Osteocyte (in vitro differentiated cells): ENCODE results near the gene CSH2. TPM values are rescaled to one million over a fixed set of nuclear protein-coding genes. Genes with fewer than 3 reads are reported as not detected.
"Not testable (repeated sequence)": the region's sequence is repeated elsewhere in the genome, so short reads cannot be mapped to it uniquely, and the experiment has no call there.

Source experiments
- DNase-seq: peaks from one replicate; pipeline ENCODE4 v3.0.0; 2021; ENCODE audit warnings: mixed read lengths; ENCODE audit not compliant: unreplicated experiment; ENCODE audit errors: extremely low spot score
- H3K27ac Mint-ChIP-seq: one replicate; pipeline ENCODE4 v1.8.0; 2021; ENCODE audit warnings: mild to moderate bottlenecking, mixed read lengths; ENCODE audit not compliant: unreplicated experiment
- H3K27me3 Mint-ChIP-seq: one replicate; pipeline ENCODE4 v1.8.0; 2021; ENCODE audit warnings: mixed read lengths; ENCODE audit not compliant: unreplicated experiment
- H3K36me3 Mint-ChIP-seq: one replicate; pipeline ENCODE4 v1.8.0; 2021; ENCODE audit warnings: mixed read lengths; ENCODE audit not compliant: unreplicated experiment
- H3K4me1 Mint-ChIP-seq: one replicate; pipeline ENCODE4 v1.8.0; 2021; ENCODE audit warnings: mixed read lengths; ENCODE audit not compliant: unreplicated experiment
- H3K4me3 Mint-ChIP-seq: one replicate; pipeline ENCODE4 v1.8.0; 2021; ENCODE audit warnings: mild to moderate bottlenecking, moderate library complexity, mixed read lengths; ENCODE audit not compliant: unreplicated experiment
- H3K9me3 Mint-ChIP-seq: one replicate; pipeline ENCODE4 v1.8.0; 2021; ENCODE audit warnings: mixed read lengths; ENCODE audit not compliant: unreplicated experiment
- total RNA-seq: library from RNA; stranded (reverse); gene quantifications from 2 replicates; pipeline ENCODE4 v1.2.1, GENCODE V29; 2021
- TF ChIP-seq, protein P1 (sequence below): fragments of 200-600 bp; sonication (generic); IDR thresholded peaks from 2 replicates; pipeline ENCODE4 v1.5.0; 2021; ENCODE audit warnings: antibody characterized with exemption, mild to moderate bottlenecking, moderate library complexity

CSH2 gene
- total RNA-seq, 1 donor from 2014 or later: not detected

- not testable (repeated sequence) for H3K36me3 Mint-ChIP-seq, H3K9me3 Mint-ChIP-seq, DNase-seq, H3K4me3 Mint-ChIP-seq, H3K27ac Mint-ChIP-seq, H3K4me1 Mint-ChIP-seq
- peaks cover 45% of the 10 kb centered on the region for H3K27me3 Mint-ChIP-seq
Observed at GRCh38 chr17:63896524-63897354, 23.3 kb upstream of the CSH2 start, which contains the start of gene CSH1. CSH1 (minus strand) TSS chr17:63896574; CDS start chr17:63896511, 63 bp downstream.

GRCh38 chr17:63894821-63895220, 21.3 kb upstream of the CSH2 start:
- H3K4me1 Mint-ChIP-seq, H3K9me3 Mint-ChIP-seq, H3K36me3 Mint-ChIP-seq, DNase-seq, H3K4me3 Mint-ChIP-seq, H3K27ac Mint-ChIP-seq: not testable (repeated sequence)
- H3K27me3 Mint-ChIP-seq: peaks cover 37% of the 10 kb centered on the region

DNA sequence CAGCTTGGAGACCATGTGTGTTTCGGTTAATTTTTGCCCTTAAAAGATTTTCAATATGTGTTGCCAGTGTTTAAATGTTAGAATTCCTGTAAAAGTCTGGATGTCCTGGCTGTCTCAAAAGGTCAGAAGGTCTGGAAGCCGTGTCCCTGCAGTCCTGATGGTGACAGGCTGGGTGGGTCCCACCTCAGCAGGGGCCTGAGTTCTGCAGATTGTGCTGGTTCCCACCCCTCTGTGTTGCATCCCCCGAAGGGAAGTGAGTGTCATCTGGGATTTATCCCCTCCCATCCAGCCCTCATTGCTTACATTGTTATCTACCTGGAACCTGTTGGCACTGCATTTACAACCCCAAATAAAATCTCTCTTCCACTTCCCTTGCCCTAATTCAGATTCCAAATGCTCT, 20.5 kb upstream of the CSH2 start:
- DNase-seq, H3K36me3 Mint-ChIP-seq, H3K27ac Mint-ChIP-seq, H3K9me3 Mint-ChIP-seq, H3K4me3 Mint-ChIP-seq, H3K4me1 Mint-ChIP-seq: not testable (repeated sequence)
- peaks cover 32% of the 10 kb centered on the region for H3K27me3 Mint-ChIP-seq

- not testable (repeated sequence) for H3K4me1 Mint-ChIP-seq, DNase-seq, H3K4me3 Mint-ChIP-seq, H3K9me3 Mint-ChIP-seq, H3K36me3 Mint-ChIP-seq, H3K27ac Mint-ChIP-seq
- peaks cover 35% of the 10 kb centered on the region for H3K27me3 Mint-ChIP-seq
- TF ChIP-seq, protein P1, sequence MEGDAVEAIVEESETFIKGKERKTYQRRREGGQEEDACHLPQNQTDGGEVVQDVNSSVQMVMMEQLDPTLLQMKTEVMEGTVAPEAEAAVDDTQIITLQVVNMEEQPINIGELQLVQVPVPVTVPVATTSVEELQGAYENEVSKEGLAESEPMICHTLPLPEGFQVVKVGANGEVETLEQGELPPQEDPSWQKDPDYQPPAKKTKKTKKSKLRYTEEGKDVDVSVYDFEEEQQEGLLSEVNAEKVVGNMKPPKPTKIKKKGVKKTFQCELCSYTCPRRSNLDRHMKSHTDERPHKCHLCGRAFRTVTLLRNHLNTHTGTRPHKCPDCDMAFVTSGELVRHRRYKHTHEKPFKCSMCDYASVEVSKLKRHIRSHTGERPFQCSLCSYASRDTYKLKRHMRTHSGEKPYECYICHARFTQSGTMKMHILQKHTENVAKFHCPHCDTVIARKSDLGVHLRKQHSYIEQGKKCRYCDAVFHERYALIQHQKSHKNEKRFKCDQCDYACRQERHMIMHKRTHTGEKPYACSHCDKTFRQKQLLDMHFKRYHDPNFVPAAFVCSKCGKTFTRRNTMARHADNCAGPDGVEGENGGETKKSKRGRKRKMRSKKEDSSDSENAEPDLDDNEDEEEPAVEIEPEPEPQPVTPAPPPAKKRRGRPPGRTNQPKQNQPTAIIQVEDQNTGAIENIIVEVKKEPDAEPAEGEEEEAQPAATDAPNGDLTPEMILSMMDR: peak; percentile 33
Observed at GRCh38 chr17:63892316-63893037, 19.0 kb upstream of the CSH2 start.

DNA sequence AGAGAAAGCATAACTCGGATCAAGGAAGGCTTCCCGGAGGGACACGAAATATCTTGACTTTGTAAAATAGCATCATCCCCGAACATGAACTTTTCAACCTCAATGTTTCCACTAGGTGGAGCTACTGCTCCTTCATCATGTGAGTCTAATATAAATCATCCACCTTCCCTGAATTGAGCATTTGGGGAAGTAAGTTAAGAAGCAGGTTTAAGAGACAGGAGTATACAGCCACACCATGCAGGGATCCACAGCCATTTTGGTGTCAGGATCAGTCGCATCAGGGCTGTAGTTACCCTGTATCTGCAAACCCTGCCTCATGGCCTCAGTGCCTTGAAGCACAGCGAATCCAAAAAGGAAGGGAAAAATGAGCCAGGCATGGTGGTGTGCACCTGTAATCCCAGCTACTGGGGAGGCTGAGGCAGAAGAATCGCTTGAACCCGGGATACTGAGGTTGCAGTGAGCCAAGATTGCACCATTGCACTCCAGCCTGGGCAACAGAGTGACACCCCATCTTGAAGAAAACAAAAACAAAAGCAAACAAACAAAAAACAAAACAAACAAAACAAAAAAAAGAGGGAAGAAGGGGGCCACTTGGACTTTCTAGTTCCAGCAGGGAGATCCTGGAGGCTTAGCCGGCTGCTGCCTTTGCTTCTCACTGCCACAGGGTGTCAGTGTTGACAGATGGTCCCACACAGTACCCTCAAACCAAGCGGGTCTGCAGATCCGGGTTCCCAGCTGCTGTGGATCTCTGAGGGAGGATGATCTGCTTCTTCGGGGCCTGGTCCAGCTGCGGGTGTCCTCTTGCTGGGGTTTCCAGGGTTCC, 15.8 kb upstream of the CSH2 start:
- not testable (repeated sequence) for H3K9me3 Mint-ChIP-seq, H3K36me3 Mint-ChIP-seq, H3K27ac Mint-ChIP-seq

GRCh38 chr17:63885119-63885518, 11.6 kb upstream of the CSH2 start:
- H3K9me3 Mint-ChIP-seq, H3K36me3 Mint-ChIP-seq: not testable (repeated sequence)
- H3K27me3 Mint-ChIP-seq: peaks cover 22% of the 10 kb centered on the region

More for the DNA sequence above, 15.8 kb upstream of the CSH2 start:
- H3K4me3 Mint-ChIP-seq, DNase-seq, H3K4me1 Mint-ChIP-seq: not testable (repeated sequence)
- TF ChIP-seq, protein P1: peak; percentile 51
- peaks cover 47% of the 10 kb centered on the region for H3K27me3 Mint-ChIP-seq

GRCh38 chr17:63882626-63883126, 9.2 kb upstream of the CSH2 start:
- not testable (repeated sequence) for H3K27ac Mint-ChIP-seq, H3K4me1 Mint-ChIP-seq, H3K4me3 Mint-ChIP-seq, H3K36me3 Mint-ChIP-seq, DNase-seq, H3K9me3 Mint-ChIP-seq
- peaks cover 39% of the 10 kb centered on the region for H3K27me3 Mint-ChIP-seq

More at GRCh38 chr17:63885119-63885518, 11.6 kb upstream of the CSH2 start:
- not testable (repeated sequence) for H3K4me1 Mint-ChIP-seq, H3K27ac Mint-ChIP-seq, H3K4me3 Mint-ChIP-seq, DNase-seq
